Hepatocyte (in vitro differentiated cells): ENCODE results near the gene TAT. TPM values are rescaled to one million over a fixed set of nuclear protein-coding genes. Genes with fewer than 3 reads are reported as not detected.
"Not testable (repeated sequence)": the region's sequence is repeated elsewhere in the genome, so short reads cannot be mapped to it uniquely, and the experiment has no call there.

Experiments
- DNase-seq: peaks from one replicate; pipeline ENCODE4 v3.0.0-alpha.2; 2016; ENCODE audit warnings: low spot score
- H2AFZ ChIP-seq: fragments of 200-600 bp; sonication (generic); 2 replicates; pipeline ENCODE4 v1.6.0; 2016; ENCODE audit warnings: antibody characterized with exemption, mild to moderate bottlenecking
- H3K27ac ChIP-seq: fragments of 200-600 bp; sonication (generic); 2 replicates; pipeline ENCODE4 v1.5.1; 2016; ENCODE audit warnings: mild to moderate bottlenecking
- H3K27me3 ChIP-seq: fragments of 200-600 bp; sonication (generic); 2 replicates; pipeline ENCODE4 v1.6.1; 2016
- H3K36me3 ChIP-seq: fragments of 200-600 bp; sonication (generic); replicated peaks from 2 replicates; pipeline ENCODE4 v1.5.1; 2016; ENCODE audit warnings: low read depth; ENCODE audit not compliant: insufficient read depth
- H3K4me1 ChIP-seq: fragments of 200-600 bp; sonication (generic); 2 replicates; pipeline ENCODE4 v1.5.1; 2016; ENCODE audit warnings: mild to moderate bottlenecking, moderate library complexity; ENCODE audit not compliant: insufficient read depth
- H3K4me2 ChIP-seq: fragments of 200-600 bp; sonication (generic); 2 replicates; pipeline ENCODE4 v1.6.0; 2016
- H3K4me3 ChIP-seq: fragments of 200-600 bp; sonication (generic); 2 replicates; pipeline ENCODE4 v1.5.1; 2016; ENCODE audit warnings: mild to moderate bottlenecking
- H3K79me2 ChIP-seq: fragments of 200-600 bp; sonication (generic); 2 replicates; pipeline ENCODE4 v1.6.0; 2017; ENCODE audit warnings: mild to moderate bottlenecking
- H3K9me2 ChIP-seq: fragments of 200-600 bp; sonication (generic); replicated peaks from 2 replicates; pipeline ENCODE4 v1.6.0; 2017; ENCODE audit warnings: mild to moderate bottlenecking; ENCODE audit not compliant: insufficient read depth
- H3K9me3 ChIP-seq: fragments of 200-600 bp; sonication (generic); 2 replicates; pipeline ENCODE4 v1.5.1; 2016; ENCODE audit warnings: low read depth, mild to moderate bottlenecking
- H4K20me1 ChIP-seq: fragments of 200-600 bp; sonication (generic); 2 replicates; pipeline ENCODE4 v1.6.0; 2016; ENCODE audit warnings: mild to moderate bottlenecking; ENCODE audit not compliant: insufficient read depth, poor library complexity, severe bottlenecking
- CTCF ChIP-seq: fragments of 200-600 bp; sonication (generic); IDR thresholded peaks from 2 replicates; pipeline ENCODE4 v1.5.1; 2016; ENCODE audit warnings: antibody characterized with exemption, mild to moderate bottlenecking; ENCODE audit not compliant: poor library complexity
- EZH2 ChIP-seq: fragments of 200-600 bp; sonication (generic); IDR thresholded peaks from 2 replicates; pipeline ENCODE4 v1.6.1; 2016; ENCODE audit warnings: antibody characterized with exemption, mild to moderate bottlenecking, borderline replicate concordance
- EZH2phosphoT487 ChIP-seq: fragments of 200-600 bp; sonication (generic); IDR thresholded peaks from one replicate; pipeline ENCODE4 v1.6.1; 2018; ENCODE audit warnings: antibody characterized with exemption, mild to moderate bottlenecking, low read depth, moderate library complexity; ENCODE audit not compliant: unreplicated experiment, severe bottlenecking
- WGBS: methylation state at CpG from one replicate; pipeline ENCODE4 v1.1.6; 2016; ENCODE audit warnings: low lambda C conversion rate; ENCODE audit errors: missing lambda C conversion rate; 5-methylcytosine and 5-hydroxymethylcytosine counted together
- polyA plus RNA-seq: library from polyadenylated mRNA; unstranded; fragments of >200 nt; fragmentation: Nextera tagmentation; extraction: Ambion mirVana; gene quantifications from 2 replicates; pipeline ENCODE4 v1.2.1, GENCODE V29; 2016
- total RNA-seq: library from RNA; depleted of rRNA; stranded (reverse); fragments of >200 nt; gene quantifications from 2 replicates; pipeline ENCODE4 v1.2.3, GENCODE V29; 2014

The TAT gene
- total and polyA plus RNA-seq, 2 experiments from 2014 or later = 2.8 to 4.2 TPM

- Histone ChIP-seq H3K27ac (no peak overlapping the region), H3K4me3 (no peak overlapping the region), H3K79me2 (peaks cover 13% of the 10 kb centered on the region), H3K9me3 (no peaks in the 10 kb centered on the region), H3K4me1 (no peaks in the 10 kb centered on the region), H3K4me2 (peak overlapping the region; percentile 46), H3K36me3 (no peaks in the 10 kb centered on the region), H3K27me3 (peaks cover 7% of the 10 kb centered on the region), H3K9me2 (no peaks in the 10 kb centered on the region), H4K20me1 (peaks cover 6% of the 10 kb centered on the region), H2AFZ (no peak overlapping the region)
- no peak for DNase-seq
- WGBS = 75% methylated on average over 3 of the region's 3 CpGs
- TF ChIP-seq CTCF (no peak), EZH2 (no peak), EZH2phosphoT487 (no peak)
Observed at GRCh38 chr16:71623597-71623996, 46.7 kb upstream of the TAT start.

GRCh38 chr16:71622088-71622487, 45.2 kb upstream of the TAT start:
- H3K36me3 ChIP-seq = no peaks in the 10 kb centered on the region
- no peak for DNase-seq
- peaks cover 7% of the 10 kb centered on the region for H3K27me3 ChIP-seq
- no peak overlapping the region for H3K4me2 ChIP-seq
- no peaks in the 10 kb centered on the region for H3K9me2 ChIP-seq
- H3K4me1 ChIP-seq = no peaks in the 10 kb centered on the region
- H3K27ac ChIP-seq = no peak overlapping the region
- H3K9me3 ChIP-seq = no peaks in the 10 kb centered on the region
- no peaks in the 10 kb centered on the region for H4K20me1 ChIP-seq
- H3K79me2 ChIP-seq = peaks cover under 1% of the 10 kb centered on the region
- no peak overlapping the region for H2AFZ ChIP-seq
- no peak for TF ChIP-seq EZH2phosphoT487
- TF ChIP-seq CTCF = no peak
- no peak for TF ChIP-seq EZH2
- no peak overlapping the region for H3K4me3 ChIP-seq

GRCh38 chr16:71618429-71618828, 41.5 kb upstream of the TAT start:
- Histone ChIP-seq H3K36me3 (no peaks in the 10 kb centered on the region), H3K27me3 (no peaks in the 10 kb centered on the region), H3K27ac (no peak overlapping the region), H2AFZ (no peak overlapping the region), H3K9me3 (no peaks in the 10 kb centered on the region), H3K79me2 (no peaks in the 10 kb centered on the region), H4K20me1 (no peaks in the 10 kb centered on the region), H3K9me2 (no peaks in the 10 kb centered on the region), H3K4me1 (no peaks in the 10 kb centered on the region), H3K4me2 (no peak overlapping the region), H3K4me3 (no peak overlapping the region)
- WGBS = 76% methylated on average over 4 of the region's 4 CpGs
- TF ChIP-seq CTCF = no peak
- no peak for TF ChIP-seq EZH2phosphoT487
- TF ChIP-seq EZH2 = no peak
- no peak for DNase-seq

GRCh38 chr16:71614956-71615355, 38.1 kb upstream of the TAT start:
- H3K4me1 ChIP-seq, H2AFZ ChIP-seq, H3K27me3 ChIP-seq, H4K20me1 ChIP-seq, H3K9me2 ChIP-seq, DNase-seq, H3K9me3 ChIP-seq, H3K36me3 ChIP-seq, H3K27ac ChIP-seq, H3K79me2 ChIP-seq, H3K4me2 ChIP-seq, H3K4me3 ChIP-seq: not testable (repeated sequence)
- WGBS = 83% methylated on average over 3 of the region's 8 CpGs
